Right cardiac atrium (tissue), 5 donors: ENCODE data around the gene SNRPB2. TPM values are rescaled to one million over a fixed set of nuclear protein-coding genes. Genes with fewer than 3 reads are reported as not detected.

Experiments
- ATAC-seq, 2 donors: fragments of 200-7000 bp; cut with Tn5 transposase; one replicate each; pipeline versions ENCODE4 v1.8.0 to v1.9.1; 2020; ENCODE audit warnings: moderate library complexity in 2 of 2, mild to moderate bottlenecking in 1 of 2
- DNase-seq, 3 donors: peaks; one replicate each; pipeline ENCODE4 v3.0.0-alpha.2; 2020
- H3K27ac ChIP-seq: one replicate; pipeline ENCODE4 v1.5.1; 2013; ENCODE audit warnings: mild to moderate bottlenecking, low read length, control low read depth, moderate library complexity
- H3K27me3 ChIP-seq: one replicate; pipeline ENCODE4 v1.6.1; 2013; ENCODE audit not compliant: control insufficient read depth, insufficient read depth
- H3K4me1 ChIP-seq: one replicate; pipeline ENCODE4 v1.6.1; 2013; ENCODE audit warnings: low read length; ENCODE audit not compliant: control insufficient read depth, insufficient read depth
- H3K4me3 ChIP-seq: one replicate; pipeline ENCODE4 v1.5.1; 2013; ENCODE audit warnings: low read length, control low read depth
- H3K9me3 ChIP-seq: one replicate; pipeline ENCODE4 v1.6.1; 2013; ENCODE audit warnings: low read length; ENCODE audit not compliant: control insufficient read depth
- WGBS: extraction: QIAGEN DNeasy Blood & Tissue Kit; methylation state at CpG from one replicate; pipeline ENCODE4 v1.1.7; 2013; 5-methylcytosine and 5-hydroxymethylcytosine counted together
- intact Hi-C, 4 donors: fragments of 100-400 bp; cut with DNase I; formaldehyde crosslinking; loops; one replicate each; pipeline versions ENCODE4 v1.11.0 to v1.14.0; 2022 to 2023
- polyA plus RNA-seq: library from polyadenylated mRNA; stranded (reverse); fragments of 200-250 nt; gene quantifications from one replicate; pipeline ENCODE4 v1.2.3, GENCODE V29; 2013
- total RNA-seq, 4 donors: library from RNA; stranded (reverse); fragmentation: NEBNext Ultra II Directional; extraction: Animal tissue kit (Norgen Biotek cat#: 25700); gene quantifications; one replicate each; pipeline ENCODE4 v1.2.1, GENCODE V29; 2021
- donor health status: healthy with polysubstance abuse.
- donor health status: DM: no; HTN: yes; CAD: no.
- donor health status: DM: no; HTN: no; CAD: no.
- donor health status: DM: no; HTN: yes; CAD: no; lungs with severe emphysema.
- donor health status: DM: yes; HTN: yes; CAD: no.

Gene SNRPB2
- total and polyA plus RNA-seq, 5 donors = 31.8 to 50.8 (median 38.2) TPM

GRCh38 chr20:16758454-16759180 lies 28.8 kb downstream of the SNRPB2 start:
- H3K4me3 ChIP-seq = no peak overlapping the region
- intact Hi-C loops = no loop called here
- no peak for DNase-seq
- H3K9me3 ChIP-seq = no peaks in the 10 kb centered on the region
- H3K27me3 ChIP-seq = no peaks in the 10 kb centered on the region
- no peak overlapping the region for H3K27ac ChIP-seq
- no peaks in the 10 kb centered on the region for H3K4me1 ChIP-seq
- WGBS = 64% methylated on average over 2 of the region's 2 CpGs
- ATAC-seq = no peak

GRCh38 chr20:16759181-16759563 lies 29.3 kb downstream of the SNRPB2 start:
- 35% methylated on average over 1 of the region's 1 CpG for WGBS
- intact Hi-C loops = no loop called here
- H3K27me3 ChIP-seq = no peaks in the 10 kb centered on the region
- no peaks in the 10 kb centered on the region for H3K9me3 ChIP-seq
- H3K4me1 ChIP-seq = no peaks in the 10 kb centered on the region
- no peak for DNase-seq
- H3K27ac ChIP-seq = no peak overlapping the region
- no peak for ATAC-seq
- no peak overlapping the region for H3K4me3 ChIP-seq

- H3K4me3 ChIP-seq = no peak overlapping the region
- H3K4me1 ChIP-seq = no peaks in the 10 kb centered on the region
- intact Hi-C loops = loop anchor here in 2 of 4 donors (5.0 to 10.0 kb wide), 2 partner anchors 58 to 246 kb away; no protein-coding TSS in a partner anchor
- H3K9me3 ChIP-seq = no peaks in the 10 kb centered on the region
- no peaks in the 10 kb centered on the region for H3K27me3 ChIP-seq
- no peak overlapping the region for H3K27ac ChIP-seq
- WGBS = 54% methylated on average over 11 of the region's 11 CpGs
- no peak for DNase-seq
- ATAC-seq = no peak
Measured at GRCh38 chr20:16760431-16761304, 30.8 kb downstream of the SNRPB2 start.

GRCh38 chr20:16761305-16761829 lies 31.5 kb downstream of the SNRPB2 start:
- Histone ChIP-seq H3K27ac (no peak overlapping the region), H3K9me3 (no peaks in the 10 kb centered on the region), H3K4me3 (no peak overlapping the region), H3K4me1 (no peaks in the 10 kb centered on the region), H3K27me3 (no peaks in the 10 kb centered on the region)
- ATAC-seq = peak; percentile 75 to 80
- intact Hi-C loops = loop anchor here in 2 of 4 donors (5.0 to 10.0 kb wide), 2 partner anchors 59 to 247 kb away; no protein-coding TSS in a partner anchor
- DNase-seq = no peak
- WGBS = under 1% methylated on average over 3 of the region's 3 CpGs

GRCh38 chr20:16764560-16764959 lies 34.7 kb downstream of the SNRPB2 start:
- DNase-seq = no peak
- H3K4me3 ChIP-seq = no peak overlapping the region
- H3K4me1 ChIP-seq = no peaks in the 10 kb centered on the region
- H3K9me3 ChIP-seq = no peaks in the 10 kb centered on the region
- no peaks in the 10 kb centered on the region for H3K27me3 ChIP-seq
- intact Hi-C loops = loop anchor here in 2 of 4 donors (5.0 to 10.0 kb wide), 2 partner anchors 62 to 250 kb away; no protein-coding TSS in a partner anchor
- H3K27ac ChIP-seq = no peak overlapping the region
- WGBS = 58% methylated on average over 4 of the region's 4 CpGs
- ATAC-seq = no peak

GRCh38 chr20:16771213-16771612 lies 41.4 kb downstream of the SNRPB2 start:
- DNase-seq = no peak
- intact Hi-C loops = no loop called here
- Histone ChIP-seq H3K9me3 (no peaks in the 10 kb centered on the region), H3K27me3 (no peaks in the 10 kb centered on the region), H3K27ac (no peak overlapping the region), H3K4me1 (no peaks in the 10 kb centered on the region), H3K4me3 (no peak overlapping the region)
- no peak for ATAC-seq

- H3K27me3 ChIP-seq = no peaks in the 10 kb centered on the region
- intact Hi-C loops = no loop called here
- ATAC-seq (no peak), DNase-seq (no peak)
- no peak overlapping the region for H3K4me3 ChIP-seq
- H3K4me1 ChIP-seq = no peaks in the 10 kb centered on the region
- 78% methylated on average over 1 of the region's 1 CpG for WGBS
- no peaks in the 10 kb centered on the region for H3K9me3 ChIP-seq
- H3K27ac ChIP-seq = no peak overlapping the region
Measured at GRCh38 chr20:16775961-16776360, 46.1 kb downstream of the SNRPB2 start.

- Histone ChIP-seq H3K4me1 (no peaks in the 10 kb centered on the region), H3K4me3 (no peak overlapping the region), H3K27ac (no peak overlapping the region), H3K9me3 (no peaks in the 10 kb centered on the region), H3K27me3 (no peaks in the 10 kb centered on the region)
- intact Hi-C loops = no loop called here
- WGBS = 79% methylated on average over 1 of the region's 1 CpG
- ATAC-seq (no peak), DNase-seq (no peak)
Measured at GRCh38 chr20:16777126-16777525, 47.3 kb downstream of the SNRPB2 start.

GRCh38 chr20:16778159-16778558 lies 48.3 kb downstream of the SNRPB2 start:
- no peak overlapping the region for H3K4me3 ChIP-seq
- H3K27me3 ChIP-seq = no peaks in the 10 kb centered on the region
- WGBS = 92% methylated on average over 1 of the region's 1 CpG
- DNase-seq (no peak), ATAC-seq (no peak)
- intact Hi-C loops = no loop called here
- no peaks in the 10 kb centered on the region for H3K9me3 ChIP-seq
- no peak overlapping the region for H3K27ac ChIP-seq
- H3K4me1 ChIP-seq = no peaks in the 10 kb centered on the region

GRCh38 chr20:16781496-16781895 lies 51.7 kb downstream of the SNRPB2 start:
- no peaks in the 10 kb centered on the region for H3K27me3 ChIP-seq
- intact Hi-C loops = no loop called here
- H3K27ac ChIP-seq = no peak overlapping the region
- no peak overlapping the region for H3K4me3 ChIP-seq
- ATAC-seq (no peak), DNase-seq (no peak)
- no peaks in the 10 kb centered on the region for H3K9me3 ChIP-seq
- no peaks in the 10 kb centered on the region for H3K4me1 ChIP-seq
- WGBS = 96% methylated on average over 1 of the region's 1 CpG

- H3K4me1 ChIP-seq = no peaks in the 10 kb centered on the region
- DNase-seq (no peak), ATAC-seq (no peak)
- H3K4me3 ChIP-seq = no peak overlapping the region
- no peak overlapping the region for H3K27ac ChIP-seq
- no peaks in the 10 kb centered on the region for H3K9me3 ChIP-seq
- WGBS = 55% methylated on average over 1 of the region's 1 CpG
- H3K27me3 ChIP-seq = no peaks in the 10 kb centered on the region
- intact Hi-C loops = no loop called here
Measured at GRCh38 chr20:16785226-16785625, 55.4 kb downstream of the SNRPB2 start.
